Suppressor macrophage treated with lipopolysaccharide for 1 hour (primary cell): ENCODE measurements around the gene RGS7.
"Not testable (repeated sequence)": the region's sequence is repeated elsewhere in the genome, so short reads cannot be mapped to it uniquely, and the experiment has no call there.

Experiments used
- DNase-seq, 3 donors: peaks; one replicate each; pipeline ENCODE4 v3.0.0-alpha.2; 2020 to 2022

RGS7 gene

DNA sequence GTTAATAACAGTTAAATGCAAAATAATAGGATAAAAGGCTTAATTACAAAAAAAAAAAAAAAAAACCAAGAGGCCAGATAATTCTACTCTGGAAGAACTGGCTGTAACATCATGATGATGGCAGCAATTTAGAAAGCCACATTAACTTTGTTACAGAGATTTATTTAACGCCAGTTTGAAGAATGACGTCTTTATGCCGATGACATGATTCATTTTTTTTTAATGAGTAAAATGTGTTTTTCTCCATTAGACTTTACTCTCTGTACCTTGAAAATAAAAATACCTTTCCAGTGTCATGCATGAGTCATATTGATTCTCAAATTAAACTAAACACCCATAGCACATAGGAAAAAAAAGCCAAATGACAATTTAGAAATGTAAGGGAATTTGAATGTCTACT is 226.1 kb downstream of the RGS7 start:
- no peak for DNase-seq

DNA sequence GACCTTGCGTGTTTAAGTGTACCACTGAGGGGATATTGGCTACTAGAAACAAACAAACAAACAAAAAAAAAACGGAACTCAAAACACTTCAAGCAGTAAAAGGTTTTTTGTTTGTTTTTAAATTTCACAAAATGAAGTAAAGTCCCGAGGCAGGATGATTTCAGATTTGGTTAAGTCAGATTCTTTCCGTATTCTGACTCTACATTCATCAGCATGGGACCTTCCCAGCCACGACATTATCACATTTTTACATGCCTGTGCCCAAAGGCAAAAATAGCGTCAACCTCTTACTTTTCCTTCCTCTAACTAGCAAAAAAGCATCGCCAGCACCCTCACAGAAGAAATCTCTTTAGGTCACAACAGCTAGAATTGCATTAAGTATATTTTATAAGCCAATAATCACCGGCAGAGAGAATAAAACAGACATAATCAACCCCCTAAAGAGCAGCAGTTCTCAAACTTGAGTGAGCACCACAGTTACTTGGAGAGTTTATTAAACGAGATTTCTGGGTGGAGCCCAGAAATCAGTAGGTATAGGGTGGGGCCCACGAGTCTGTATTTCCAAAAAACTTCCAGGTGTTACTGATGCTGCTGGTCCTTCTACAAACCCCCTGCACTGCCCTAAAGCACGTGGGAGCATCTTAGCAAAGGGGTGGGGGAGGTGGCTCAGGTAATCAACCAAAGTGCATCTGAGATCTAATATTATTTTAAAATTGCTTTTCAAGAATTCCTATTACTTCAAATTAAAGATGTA is 227.6 kb downstream of the RGS7 start:
- DNase-seq = no peak

DNA sequence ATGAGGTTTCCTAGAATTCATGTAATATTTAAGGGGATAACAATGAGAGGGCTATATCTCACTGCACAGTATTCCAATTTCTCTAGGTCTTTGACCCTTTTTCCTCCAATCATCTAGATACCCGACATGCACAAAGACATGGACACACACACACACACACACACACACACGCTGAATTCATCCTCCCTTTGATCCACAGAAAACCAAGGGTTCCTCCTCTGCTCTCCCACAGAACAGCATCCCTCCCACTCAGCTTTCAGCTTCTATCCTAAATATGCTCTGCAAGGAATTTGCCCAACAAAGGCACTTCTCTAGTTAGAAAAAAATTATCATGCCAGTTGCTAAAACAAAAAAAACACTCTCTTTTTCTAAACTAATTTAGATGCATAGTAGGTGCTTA is 231.7 kb downstream of the RGS7 start:
- DNase-seq = no peak

DNA sequence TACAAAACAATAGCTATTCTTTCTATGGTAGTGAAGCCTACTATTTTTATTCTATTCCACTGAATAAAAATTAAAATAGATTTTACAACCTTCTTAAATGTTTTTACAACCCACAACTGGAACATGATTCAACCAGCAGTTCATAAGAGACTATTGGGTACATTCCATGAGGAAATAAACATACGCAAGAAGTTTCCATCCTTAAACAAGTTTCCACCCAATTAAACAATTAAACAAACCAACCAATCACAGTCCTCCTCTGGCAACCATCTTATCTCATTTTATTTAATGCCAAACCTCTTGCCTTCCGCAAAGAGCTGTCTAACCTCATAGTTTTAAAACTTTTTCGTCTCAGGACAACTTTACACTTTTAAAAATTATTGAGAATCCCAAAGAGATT is 239.0 kb downstream of the RGS7 start:
- no peak for DNase-seq

DNA sequence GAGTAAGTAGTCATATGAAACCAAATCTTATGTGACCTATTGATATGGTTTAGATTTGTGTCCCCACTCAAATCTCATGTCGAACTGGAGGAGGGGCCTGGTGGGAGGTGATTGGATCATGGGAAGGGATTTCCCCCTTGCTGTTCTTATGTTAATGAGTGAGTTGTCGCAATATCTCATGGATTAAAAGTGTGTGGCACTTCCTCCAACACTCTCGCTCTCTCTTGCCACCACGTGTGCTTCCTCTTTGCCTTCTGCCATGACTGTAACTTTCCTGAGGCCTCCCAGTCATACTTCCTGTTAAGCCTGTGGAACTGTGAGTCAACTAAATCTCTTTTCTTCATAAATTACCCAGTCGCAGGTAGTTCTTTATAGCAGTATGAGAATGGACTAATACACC is 241.2 kb downstream of the RGS7 start:
- no peak for DNase-seq

DNA sequence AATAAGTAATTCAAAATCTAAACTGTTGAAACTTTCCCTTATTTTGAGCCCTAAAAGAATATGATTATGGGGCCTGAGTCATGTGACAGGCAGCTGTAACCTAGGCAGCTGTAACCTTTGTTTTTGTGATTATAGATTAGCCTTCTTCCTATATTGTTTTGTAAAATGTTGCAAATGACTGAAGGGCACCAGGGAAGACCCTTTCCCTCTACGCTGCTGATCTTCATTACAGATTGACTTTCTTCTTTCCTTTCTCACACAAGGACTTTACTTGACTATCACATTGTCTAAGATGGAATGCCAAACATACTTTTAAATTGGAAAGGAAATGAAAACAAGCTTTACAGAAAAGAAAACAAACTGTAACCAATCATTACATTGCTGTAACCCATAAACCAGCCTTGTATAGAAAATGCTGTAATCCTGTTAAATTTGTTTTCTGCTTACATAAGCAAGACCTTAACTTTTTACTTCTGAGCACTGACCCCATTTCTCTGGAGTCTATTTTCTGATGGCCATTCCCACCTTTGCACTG is 242.2 kb downstream of the RGS7 start:
- no peak for DNase-seq

DNA sequence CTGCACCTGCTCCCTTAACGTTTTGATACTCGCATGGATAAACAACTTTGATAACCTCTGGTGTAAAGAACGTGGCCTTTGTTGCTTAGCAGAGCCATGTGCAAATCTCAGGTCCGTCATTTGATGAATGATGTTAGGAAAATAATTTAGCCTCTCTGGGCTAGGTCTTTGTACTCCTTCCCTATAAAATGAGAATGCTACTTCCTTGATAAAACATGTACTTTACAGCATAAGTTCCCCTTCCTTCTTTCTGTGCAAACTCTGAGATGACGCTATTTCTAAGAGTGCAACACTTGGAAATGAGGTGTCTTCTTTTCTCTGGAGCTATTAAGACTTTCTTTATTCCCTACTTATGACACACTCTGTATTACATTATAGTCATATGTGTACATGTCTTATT is 243.4 kb downstream of the RGS7 start:
- DNase-seq = no peak

DNA sequence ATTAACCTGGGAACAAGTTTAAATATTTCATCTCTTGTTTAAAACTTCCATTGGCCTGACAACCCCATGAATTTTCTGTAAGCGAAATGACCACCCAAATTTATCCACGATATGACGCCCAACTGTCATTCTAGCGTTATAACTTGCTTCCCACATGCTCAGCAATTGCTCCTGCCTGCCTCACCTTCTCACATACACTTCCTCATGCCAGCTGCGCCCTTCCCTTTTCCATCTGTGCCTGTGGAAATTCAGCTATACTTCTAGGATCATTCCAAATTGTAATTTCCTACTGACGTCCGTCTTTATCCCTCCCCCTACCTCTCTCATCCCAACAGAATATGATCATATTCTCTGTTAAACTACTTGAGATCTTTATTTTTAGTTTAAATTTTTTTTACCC is 248.0 kb downstream of the RGS7 start:
- no peak for DNase-seq

DNA sequence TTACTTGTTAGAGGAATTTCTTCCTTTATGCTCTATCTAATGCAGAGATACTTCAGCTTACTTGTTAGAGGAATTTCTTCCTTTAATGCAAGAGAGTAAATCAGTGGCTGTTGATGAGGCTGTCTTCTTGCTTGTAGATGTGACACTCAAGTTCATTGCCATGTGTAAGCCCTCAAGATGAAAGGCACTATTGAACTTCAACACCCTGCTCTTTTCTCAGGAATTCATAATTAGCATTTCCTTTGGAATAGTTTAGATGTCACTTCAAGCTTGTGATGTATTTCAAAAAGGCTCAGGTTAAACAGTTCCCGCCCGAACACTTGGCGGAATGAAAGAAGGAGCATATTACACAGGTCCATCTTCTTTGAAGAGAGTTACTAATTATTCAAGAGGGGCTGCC is 251.9 kb downstream of the RGS7 start:
- no peak for DNase-seq

DNA sequence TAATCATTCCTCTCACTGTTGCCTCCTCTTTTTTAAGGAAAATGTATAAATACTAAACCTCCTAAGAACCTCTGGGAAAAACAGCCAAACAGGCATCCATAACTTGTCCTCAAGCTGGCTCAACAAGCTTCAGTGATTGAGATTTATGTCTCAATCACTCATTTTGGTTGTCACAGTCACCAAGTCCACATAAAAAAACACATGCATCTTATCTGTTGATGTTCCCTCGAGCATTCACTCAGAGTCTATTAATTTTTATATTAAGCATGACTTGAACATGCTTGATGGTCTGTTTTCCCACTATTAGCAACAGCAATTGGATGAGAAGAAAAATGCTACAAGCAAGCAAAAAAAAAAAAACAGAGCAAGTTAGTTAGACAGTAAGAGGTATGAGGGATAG is 254.3 kb downstream of the RGS7 start:
- DNase-seq = no peak

DNA sequence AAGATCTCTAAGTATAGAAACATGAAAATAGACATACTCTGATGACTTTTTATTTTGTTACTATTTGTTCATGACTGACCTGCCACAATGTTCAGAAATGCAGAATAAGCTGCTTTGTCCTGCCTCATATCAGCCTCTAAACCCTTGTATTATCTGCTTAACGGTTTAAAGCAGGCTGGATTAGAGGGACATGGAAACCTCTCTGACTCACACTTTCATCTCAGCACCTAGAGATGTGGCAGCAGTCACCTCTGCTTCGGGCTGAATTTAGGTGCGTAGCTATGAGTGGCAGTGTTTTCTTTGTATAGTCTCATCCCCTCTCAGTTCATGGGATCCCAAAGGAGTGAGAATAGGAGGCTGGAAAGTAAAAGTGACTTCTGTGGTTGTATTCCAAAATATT is 255.4 kb downstream of the RGS7 start:
- DNase-seq = no peak

DNA sequence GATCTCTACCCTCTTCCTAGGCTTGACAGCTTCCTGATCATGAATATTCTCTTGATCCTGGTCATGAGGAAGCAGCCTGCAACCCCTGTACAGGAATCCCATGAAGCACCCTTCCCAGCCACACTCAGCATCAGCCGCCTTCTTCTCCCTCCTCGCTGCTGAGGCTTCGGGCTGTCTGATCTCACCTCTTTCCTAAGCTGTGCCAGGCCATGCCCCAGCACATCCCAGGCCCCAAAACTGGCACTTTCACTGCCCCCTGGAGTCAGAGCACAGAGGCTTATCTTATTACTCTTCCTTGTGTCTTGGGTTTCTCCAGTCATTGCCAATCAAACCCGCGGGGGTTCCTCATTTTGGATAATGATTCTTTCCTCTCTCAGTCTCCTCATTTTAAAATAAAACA is 259.5 kb downstream of the RGS7 start:
- DNase-seq = no peak

DNA sequence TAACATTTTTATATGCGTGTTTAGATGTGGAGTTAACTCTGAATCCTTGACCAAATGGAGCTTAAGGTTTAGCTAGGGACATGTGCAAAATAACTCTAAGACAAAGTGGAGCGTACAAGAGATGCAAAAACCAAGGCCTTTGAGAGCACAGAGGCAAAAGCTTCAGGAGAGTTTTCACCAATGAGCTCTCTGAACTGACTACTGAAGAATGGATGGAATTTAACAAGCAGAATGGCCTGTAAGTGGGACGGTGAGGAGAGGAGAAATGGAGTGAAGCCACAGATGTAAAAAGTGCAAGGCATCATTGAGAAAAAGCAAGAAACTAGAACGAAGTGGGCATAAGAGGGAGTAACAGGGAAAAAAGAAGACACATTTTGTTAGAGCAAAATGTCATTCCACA is 260.0 kb downstream of the RGS7 start:
- DNase-seq = no peak

DNA sequence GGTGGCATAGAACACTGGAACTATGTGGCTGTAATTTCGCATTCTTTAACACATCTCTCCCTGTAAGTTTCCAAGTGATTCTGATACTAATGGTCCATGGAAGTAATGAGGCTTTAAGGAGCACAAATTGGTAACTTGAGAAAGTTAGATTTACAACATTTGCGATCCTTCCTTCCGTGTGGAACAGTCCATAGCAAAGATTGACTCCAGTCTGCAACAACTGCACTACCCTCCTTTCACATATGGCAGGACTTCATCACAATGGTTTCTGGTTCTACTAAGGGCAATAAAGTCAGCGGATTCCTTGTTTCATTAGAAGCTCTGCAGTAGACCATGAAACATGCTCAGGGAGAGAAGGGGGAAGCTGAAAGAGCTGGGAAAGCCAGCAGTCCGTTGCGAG is 261.2 kb downstream of the RGS7 start:
- DNase-seq = no peak

DNA sequence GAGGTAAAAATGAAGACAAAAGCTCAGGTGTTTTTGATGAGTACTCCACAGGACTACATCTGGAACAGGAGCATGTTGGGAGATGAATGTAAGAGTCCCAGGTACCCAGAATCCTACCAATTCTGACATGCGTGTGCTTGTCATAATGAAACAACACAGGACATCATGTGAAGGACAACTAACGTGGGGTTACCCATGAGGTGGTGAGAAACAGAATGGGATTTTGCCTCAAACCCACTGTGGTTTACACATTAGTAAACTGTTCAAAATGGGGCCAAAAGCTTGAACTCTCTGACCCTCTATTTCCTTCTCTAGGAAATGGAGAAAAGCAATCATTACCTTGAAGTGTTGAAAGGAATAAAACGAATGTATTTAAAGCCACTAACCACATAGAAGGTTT is 266.2 kb downstream of the RGS7 start:
- no peak for DNase-seq

DNA sequence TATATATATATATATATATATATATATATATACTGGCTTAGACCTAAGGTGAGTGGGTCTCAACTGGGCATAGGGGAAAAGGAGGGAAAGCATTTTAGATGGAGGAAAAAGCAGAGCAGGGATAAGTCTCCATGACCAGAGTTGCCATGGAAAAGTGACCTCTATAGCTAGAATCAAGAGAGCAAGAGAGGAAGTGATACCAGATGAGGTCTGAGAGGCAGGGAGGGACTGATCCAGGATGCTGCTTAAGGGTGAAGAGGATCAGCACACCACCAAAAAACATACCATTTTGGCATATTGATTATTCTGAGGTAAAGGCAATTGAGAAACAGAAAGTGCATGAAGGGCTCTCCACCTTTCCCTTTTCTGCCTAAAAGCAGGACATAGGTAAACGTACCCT is 267.9 kb downstream of the RGS7 start:
- DNase-seq = not testable (repeated sequence)

DNA sequence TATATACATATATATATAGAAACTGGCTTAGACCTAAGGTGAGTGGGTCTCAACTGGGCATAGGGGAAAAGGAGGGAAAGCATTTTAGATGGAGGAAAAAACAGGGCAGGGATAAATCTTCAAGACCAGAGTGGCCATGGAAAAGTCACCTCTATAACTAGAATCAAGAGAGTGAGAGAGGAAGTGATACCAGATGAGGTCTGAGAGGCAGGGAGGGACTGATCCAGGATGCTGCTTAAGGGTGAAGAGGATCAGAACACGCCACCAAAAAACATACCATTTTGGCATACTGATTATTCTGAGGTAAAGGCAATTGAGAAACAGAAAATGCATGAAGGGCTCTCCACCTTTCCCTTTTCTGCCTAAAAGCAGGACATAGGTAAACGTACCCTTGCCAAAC is 268.9 kb downstream of the RGS7 start:
- not testable (repeated sequence) for DNase-seq

DNA sequence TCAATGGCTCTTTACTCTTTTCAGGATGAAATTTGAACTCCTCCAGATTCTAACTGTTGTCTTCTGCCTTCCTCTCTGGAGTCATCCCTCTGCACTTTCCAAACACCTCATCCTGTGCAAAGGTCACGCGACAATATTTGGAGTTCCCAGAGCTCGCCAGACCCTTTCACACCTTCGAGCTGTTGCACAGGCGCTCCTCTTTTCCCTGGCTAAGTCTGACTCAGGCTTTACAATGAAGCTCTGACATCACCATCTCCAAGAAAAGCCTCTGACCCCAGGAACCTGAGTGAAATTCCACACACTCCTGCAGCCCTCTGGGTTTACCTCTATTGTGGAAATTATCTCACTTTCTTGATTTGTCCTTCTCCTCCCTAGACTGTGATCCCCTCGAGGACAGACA is 270.3 kb downstream of the RGS7 start:
- DNase-seq = no peak

DNA sequence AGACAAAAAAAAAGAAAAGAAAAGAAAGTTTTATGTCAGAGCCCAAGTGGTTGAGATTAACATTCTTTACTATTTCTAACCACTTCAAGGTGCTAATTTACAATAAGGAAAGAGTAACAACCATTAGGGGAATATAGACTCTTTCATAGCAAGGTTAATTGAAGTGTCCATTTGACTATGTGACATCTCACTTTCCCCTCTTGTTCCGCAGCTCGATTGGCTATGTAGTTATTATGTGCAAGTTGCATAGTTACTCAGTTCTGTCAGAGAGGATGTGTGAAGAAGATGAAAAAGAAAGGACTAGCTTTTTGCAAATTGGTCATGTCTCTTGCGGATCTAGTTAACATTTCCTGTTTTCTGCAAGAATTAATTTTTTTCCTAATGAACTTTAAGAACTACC is 273.7 kb downstream of the RGS7 start:
- DNase-seq = no peak

DNA sequence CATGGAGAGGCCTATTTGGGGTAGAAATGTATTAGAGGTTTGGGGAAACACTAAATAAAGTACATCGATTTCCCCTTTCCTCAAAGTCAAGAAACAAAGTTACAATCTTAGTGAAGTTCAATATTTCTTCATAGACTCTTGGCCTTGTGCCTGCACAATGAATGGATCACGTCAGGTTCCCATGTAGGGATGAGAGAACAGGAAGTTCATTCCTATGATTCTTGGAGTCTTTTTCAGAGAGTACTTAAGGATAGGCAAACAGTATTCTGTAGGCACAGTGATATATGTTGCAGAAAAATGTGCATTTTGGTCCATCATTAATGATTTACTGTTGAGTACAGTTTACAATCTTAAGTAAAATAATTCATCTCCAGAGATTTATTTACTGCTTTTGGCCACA is 275.5 kb downstream of the RGS7 start:
- no peak for DNase-seq

DNA sequence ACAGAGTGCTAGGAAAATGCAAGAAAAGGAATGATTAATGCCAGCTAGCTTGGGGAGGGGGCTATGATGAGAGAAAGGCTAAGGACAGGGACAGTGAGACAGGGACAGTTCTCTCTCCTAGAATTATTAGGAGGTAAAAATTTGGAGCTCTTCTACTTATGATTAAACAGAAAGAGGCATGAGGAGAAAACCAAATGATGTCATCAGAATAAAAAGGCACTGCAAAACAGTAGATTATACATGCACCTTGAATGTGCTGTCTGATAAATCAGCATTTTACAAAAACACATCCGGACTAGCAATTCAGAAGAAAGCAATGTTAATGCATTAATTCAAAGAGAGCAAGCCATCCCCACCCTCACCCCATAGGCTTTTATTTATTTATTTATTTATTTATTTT is 277.5 kb downstream of the RGS7 start:
- DNase-seq = no peak

DNA sequence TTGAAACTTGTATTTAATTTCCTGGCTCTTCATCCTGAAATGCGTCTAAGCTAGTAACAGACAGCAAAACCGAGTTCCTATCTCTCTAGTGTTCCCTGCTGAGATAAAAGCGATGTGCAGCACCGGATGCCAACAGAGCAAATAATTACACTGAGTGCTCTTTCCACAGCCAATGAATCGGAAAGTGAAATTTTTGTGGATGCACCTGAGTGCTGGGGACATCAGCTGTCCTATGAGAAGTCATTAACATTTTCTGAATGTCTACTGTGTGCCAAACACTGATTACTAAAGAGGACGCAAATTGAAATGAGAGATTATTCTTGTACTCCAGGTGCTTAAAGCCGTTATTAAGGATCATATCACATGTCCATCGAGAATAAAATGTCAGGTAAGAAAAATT is 278.0 kb downstream of the RGS7 start:
- no peak for DNase-seq

DNA sequence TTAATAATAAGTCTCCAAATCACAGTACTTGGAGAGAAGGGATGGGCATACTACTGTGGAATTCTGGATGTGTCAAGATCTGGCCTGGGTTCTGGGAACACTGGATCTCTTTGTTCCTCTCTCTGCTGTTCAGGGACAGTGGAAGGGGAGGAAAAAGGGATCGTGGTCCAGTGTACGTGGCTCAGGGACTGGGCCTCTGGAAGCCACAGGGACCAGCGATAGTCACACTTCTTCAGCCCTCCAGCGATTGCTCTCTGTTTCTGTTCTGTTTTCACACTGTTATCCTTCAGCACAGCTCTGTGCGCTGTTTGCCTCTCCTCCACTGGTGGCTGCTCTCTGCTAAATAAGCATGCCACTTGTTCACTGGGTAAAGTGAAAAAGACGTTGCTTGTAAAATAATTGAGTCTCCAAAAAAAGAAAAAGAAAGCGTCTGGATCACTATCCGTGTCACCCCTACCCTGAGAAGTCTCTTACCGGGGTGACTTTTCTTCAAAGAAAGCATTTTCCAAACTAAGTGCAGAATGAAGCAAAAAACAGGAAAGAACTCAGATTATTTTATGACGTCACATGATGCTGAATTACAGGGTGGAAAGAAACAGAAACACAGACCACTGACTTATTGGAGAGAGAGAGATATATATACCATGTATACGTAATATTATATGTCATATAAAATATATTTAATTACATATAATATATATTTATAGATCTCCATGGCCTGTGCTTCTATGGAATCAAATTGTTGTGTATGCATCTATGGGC is 279.4 kb downstream of the RGS7 start:
- DNase-seq = no peak

DNA sequence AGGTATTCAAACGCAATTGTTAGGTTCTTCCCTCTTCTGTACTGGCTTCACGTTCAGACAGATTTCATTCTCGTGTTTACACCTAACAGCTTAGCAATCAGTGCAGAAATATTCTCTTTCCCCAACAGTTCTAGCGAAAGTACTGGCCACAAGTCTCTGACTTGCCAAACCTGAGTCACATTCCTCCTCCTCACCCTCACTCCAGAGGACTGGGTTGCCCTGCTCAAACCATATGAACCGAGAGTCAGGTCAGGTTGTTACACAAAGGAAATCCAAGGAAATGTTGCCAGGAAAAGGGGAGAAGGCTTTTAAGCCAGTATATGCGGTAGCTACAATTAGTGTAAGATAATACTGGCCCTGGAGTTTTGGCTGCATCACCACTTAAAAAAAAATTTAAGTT is 282.5 kb downstream of the RGS7 start:
- DNase-seq = no peak

DNA sequence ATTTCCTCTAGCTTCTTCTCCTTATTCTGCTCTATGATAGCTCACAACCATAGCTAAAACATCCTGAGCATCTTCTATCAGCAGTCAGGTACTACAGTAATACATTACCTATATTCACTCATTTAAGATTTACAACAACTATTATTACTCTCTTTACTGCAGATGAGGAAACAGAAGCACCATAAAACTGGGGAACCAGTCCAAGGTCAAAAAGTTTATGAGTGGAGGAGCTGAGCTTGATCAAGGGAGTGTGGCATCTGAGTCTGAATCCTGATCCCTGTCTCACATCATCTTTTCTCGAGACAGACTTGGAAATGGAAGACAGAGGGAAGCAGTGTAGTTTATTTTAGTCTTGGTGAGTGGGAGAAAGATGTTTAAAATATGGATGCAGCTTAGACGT is 288.6 kb downstream of the RGS7 start:
- DNase-seq = no peak
